Right lobe of liver (tissue), 4 donors: ENCODE results near the gene INPP5A.

Source experiments
- CTCF ChIP-seq, 4 donors: fragments of 200-600 bp in 3 of 4; fragments of 450-650 bp in 1 of 4; IDR thresholded peaks; one replicate each; pipeline versions ENCODE4 v1.5.1 to v1.8.0; 2016 to 2022; ENCODE audit warnings: antibody characterized with exemption in 4 of 4, mild to moderate bottlenecking in 2 of 4
- POLR2A ChIP-seq: fragments of 450-650 bp; IDR thresholded peaks from one replicate; pipeline ENCODE4 v1.6.1; 2017; ENCODE audit warnings: antibody characterized with exemption, mild to moderate bottlenecking
- donor health status: DM: no; HTN: no; CAD: no.
- donor health status: DM: no; HTN: no; CAD: no.
- donor health status: DM: no; HTN: yes; CAD: no.

GRCh38 chr10:132809232-132810140, 271.9 kb downstream of the INPP5A start:
- TF ChIP-seq CTCF (IDR thresholded peaks at IDR 0.05) (no peak), POLR2A (no peak)
